T-helper 2 cell (primary cell): Measurements from ENCODE around the gene VAMP2.

Experiments
- DNase-seq, 5 experiments: peaks; one replicate each; pipeline versions ENCODE4 v3.0.0 to v3.0.0-alpha.2; 2012 to 2022

Gene VAMP2

DNA sequence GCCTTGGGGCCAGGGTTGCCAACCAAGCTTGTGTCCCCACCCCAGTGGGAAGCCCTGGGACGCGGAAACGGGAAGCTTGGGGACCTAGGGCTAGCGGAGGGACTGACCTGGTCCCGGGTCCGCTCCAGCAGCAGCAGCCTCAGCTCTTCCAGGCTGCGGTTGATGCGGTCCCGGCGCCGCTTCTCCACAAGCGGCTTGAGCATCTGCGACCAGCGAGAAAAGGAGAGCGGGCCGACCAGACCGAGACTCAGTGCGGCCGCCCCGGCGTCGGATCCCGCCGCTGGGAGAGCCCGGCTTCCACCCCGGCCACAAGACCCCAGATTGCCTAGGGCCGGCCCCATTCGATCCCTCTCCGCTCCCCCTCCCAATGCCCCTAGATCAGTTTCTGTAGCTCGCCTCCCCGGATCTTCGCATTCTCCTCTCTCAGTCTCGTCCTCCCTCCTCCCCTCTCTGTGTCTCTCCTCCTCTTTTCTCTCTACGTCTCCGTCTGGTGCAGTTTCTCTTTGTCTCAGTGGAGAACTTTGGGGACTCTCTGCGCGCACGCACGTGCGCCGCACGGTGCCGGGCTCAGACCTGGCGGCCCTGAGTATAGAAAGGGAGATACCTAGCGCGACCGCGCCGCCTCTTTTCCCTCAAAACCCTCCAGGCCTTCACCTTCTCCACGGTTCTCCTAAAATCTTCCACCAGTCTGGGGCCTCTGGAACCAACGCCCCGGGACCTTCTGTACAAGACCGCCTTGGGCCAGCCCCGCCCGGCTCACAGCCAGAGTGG lies 39.6 kb downstream of the VAMP2 start:
- peak in 1 of 5 experiments; percentile 73 for DNase-seq

- no peak for DNase-seq
Observed at GRCh38 chr17:8122422-8122923, 40.3 kb downstream of the VAMP2 start.

DNA sequence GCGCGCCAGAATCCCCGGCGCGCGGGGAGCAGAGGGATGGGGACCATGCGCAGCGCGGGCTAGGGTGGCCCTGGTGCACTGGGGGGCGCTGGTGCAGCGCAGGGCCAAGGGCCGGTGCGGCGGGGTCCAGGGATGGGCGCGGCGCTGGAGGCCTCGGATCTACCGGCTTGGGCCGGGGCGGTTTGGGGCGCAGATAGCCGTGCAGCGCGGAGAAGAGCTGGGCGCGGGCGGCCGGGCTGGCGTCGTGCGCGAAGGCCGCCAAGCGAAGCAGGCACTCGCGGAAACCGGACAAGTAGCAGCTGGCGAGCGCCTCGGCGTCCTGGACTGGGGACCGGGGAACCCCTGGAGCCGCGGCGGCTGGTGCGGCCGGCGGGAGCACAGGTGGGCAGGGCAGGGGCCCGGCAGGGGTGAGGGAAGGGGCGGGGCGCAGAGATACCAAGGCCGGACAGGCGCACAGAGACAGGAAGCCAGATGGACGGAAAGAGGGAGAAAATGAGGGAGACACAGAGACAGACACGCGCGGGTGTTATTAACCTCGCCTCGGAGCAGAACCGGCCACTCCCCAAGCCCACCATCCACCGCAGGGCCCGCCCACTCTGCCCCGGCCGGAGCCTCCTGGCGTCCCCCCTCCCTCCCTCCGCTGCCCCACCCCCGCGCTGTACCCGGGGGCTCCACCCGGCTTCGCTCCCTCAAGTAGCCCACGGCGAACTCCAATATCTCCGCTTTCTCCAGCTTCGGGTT lies 40.9 kb downstream of the VAMP2 start:
- DNase-seq: peak in 1 of 5 experiments; percentile 48

DNA sequence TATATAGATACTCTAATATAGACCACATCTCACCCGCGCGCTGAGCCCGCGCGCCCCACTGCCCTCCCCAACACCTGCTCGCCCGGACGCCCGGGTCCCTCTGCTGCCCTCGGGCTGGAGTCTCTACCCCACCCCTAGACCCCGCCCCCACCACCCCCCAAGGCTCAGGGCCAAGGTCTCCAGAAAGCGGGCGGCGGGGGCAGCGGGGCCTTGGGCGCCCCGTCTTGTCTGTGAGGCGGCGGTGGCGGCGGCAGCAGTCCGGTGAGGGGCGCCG lies 41.4 kb downstream of the VAMP2 start:
- DNase-seq: no peak

DNA sequence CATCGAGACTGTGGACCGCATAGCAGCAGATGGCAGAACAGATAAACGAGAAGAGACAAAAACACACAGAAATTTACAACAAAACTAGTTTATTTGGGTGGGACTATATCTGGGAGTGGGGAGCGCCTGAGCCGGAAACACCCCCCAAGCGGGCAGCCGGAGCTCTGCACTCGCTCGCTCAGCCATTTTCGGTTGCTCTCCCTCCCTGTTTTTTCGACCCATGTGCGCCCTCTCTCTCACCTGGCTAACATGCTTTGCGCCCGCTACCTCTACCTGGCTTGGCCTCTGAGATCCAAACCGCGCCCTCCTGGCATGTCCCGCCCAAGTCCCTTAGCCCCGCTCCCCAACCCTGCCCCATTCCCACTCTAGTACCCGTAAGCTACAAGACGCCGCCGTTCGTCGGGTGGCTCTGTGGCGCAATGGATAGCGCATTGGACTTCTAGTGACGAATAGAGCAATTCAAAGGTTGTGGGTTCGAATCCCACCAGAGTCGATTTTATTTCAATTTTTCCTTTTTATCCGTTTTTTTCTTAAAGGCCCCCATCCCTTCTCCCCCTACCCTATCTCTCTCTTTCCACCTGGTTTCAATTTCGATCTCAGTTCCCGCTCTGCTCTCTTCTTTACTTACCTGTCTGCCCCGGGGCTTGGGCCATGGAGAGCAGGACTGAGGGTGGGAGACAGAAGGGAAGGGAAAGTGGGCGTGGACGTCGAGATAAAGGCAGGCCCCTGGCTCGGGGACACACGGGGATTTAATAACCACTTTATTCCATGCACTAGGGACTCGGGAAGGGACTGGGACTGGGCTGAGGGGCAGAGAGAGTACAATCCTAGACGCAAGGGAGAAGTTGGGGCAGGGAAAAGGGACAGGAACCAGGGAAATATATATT lies 42.0 kb downstream of the VAMP2 start:
- peak in 3 of 5 experiments; percentile 54 to 76 (median 68) for DNase-seq

GRCh38 chr17:8119581-8120519 lies 42.9 kb downstream of the VAMP2 start:
- DNase-seq: peak in 4 of 5 experiments; percentile 58 to 89 (median 87)

DNA sequence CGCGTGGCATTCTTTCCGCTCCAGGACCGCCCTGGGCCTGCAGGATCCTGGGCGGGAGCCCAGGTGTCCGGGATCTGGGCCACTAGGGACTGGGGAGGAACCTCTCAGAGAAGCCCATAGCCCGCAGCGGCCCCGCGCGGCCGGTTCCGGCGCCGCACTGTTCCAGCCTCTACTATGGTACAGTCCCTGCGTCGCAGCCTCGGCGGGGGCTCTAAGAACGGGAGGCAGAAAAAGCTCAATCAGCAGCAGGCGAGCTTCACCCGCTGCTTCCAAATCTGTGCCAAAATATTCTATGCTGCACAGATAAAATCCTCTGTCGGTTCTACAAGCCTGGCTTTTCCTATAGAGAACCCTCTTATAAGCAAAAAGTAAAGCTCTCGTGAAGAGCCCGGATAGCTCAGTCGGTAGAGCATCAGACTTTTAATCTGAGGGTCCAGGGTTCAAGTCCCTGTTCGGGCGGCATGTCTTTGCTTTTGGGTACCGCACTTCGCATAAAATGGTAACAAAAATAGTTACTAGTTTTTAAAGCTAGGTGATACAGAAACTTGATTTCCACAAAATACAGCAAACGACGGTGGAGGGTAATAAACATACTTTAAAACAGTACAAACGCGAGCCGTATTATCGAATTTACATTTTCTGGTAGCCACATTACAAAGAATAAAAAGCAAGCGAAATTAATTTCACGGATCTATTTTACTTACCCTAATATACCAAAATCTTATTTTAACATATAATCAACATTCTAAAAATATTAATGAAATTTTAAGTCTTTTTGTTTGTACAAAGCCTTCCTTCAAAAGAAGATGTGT lies 43.8 kb downstream of the VAMP2 start:
- peak; percentile 65 to 81 (median 78) for DNase-seq

- DNase-seq: no peak
Observed at GRCh38 chr17:8117980-8118768, 44.6 kb downstream of the VAMP2 start, which contains the start of gene ALOXE3. ALOXE3 (minus strand) TSS chr17:8118514; CDS start chr17:8117990, 524 bp downstream.

- DNase-seq: no peak
Observed at GRCh38 chr17:8117367-8117979, 45.3 kb downstream of the VAMP2 start.

DNA sequence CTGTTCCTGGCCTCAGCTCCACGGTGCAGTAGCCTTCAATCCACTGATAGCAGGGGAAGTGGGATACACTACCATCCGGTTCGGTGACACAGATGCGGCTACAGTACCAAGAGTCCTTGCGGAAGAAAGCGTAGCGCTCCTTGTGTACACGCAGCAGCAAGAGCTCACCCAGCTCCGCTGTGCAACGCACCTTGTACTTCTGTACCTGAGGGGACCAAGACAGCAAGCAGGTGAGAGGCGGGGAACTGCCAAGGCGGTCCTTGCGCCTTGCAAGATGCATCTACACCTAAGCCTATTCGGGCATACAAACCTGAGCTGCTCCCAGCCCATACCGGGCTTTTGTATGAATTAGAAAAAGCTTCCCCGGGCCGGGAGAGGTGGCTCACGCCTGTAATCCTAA lies 46.0 kb downstream of the VAMP2 start:
- no peak for DNase-seq

- no peak for DNase-seq
Observed at GRCh38 chr17:8110907-8111306, 51.8 kb downstream of the VAMP2 start.

DNA sequence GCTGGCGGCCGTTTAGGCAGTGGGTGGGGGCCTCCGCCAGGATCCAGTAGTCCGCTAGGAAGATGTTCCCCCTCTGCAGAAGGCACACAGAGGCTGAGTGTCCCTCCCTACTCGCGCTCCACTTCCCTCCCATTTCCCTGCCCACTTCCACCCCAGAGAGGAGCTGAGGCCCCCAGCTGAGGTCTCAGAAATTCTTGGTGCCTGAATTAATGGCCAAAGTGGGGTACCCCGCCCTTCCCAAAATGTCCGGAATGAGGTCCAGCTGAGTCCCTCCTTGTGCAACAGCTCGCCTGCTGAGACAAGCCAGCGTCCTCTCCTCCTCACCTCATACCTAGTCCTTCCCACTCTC lies 52.3 kb downstream of the VAMP2 start:
- no peak for DNase-seq

GRCh38 chr17:8109661-8110455 lies 52.9 kb downstream of the VAMP2 start:
- DNase-seq: peak; percentile 62 to 78 (median 67)
